Measurements from ENCODE around the gene NPHS1. TPM values are rescaled to one million over a fixed set of nuclear protein-coding genes. Genes with fewer than 3 reads are reported as not detected.

Gene NPHS1
- total RNA-seq, 1 experiment from 2014 or later, result not detected

DNA sequence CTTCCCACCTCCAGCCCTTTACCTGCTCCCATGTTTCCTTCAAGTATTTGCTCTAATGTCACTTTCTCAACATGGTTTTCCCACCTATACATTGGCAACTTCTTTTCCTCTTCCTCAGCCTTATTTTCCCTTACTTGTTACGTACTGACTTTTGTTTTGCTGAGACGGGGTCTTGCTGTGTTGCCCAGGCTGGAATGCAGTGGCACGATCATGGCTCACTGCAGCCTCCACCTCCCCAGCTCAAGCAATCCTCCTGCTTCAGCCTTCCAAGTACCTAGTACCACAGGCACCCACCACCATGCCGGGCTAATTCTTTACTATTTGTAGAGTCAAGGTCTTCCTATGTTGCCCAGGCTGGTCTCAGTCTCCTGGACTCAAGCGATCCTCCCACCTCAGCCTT lies 44.7 kb downstream of the NPHS1 start:
- ATAC-seq, result no peak
- no peaks in the 10 kb centered on the region for H3K9me3 ChIP-seq (ENCODE audit: low read length)

DNA sequence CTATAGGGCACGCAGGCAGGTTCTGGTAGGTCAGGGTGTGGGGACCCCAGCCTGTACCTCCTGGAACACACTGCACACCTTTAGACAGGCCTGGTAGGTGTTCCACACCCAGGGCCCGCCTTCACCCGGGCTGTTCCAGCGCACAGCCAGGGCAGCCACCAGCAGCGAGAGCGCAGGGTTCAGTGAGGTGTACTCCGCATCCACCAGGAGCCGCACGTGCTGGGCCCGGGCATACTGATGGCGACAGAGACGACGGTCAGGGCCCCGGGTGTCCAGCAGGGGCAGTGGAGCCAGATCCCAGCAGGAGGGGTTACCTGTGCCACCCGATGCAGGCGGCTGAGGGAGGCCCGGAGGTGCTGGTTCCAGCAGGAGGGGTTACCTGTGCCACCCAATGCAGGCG lies 45.7 kb downstream of the NPHS1 start:
- Histone ChIP-seq H3K9me2 (replicated peaks; ENCODE audit: low read length) (no peaks in the 10 kb centered on the region), H3K27ac (ENCODE audit: low read length) (no peak overlapping the region), H2AFZ (ENCODE audit: low read length) (no peak overlapping the region), H3K4me2 (ENCODE audit: low read length) (no peak overlapping the region), H4K20me1 (ENCODE audit: low read length) (no peaks in the 10 kb centered on the region), H3F3A (ENCODE audit: low read length, unreplicated experiment) (no peaks in the 10 kb centered on the region), H3K4me3 (ENCODE audit: low read length) (no peak overlapping the region), H3K36me3 (ENCODE audit: low read depth, low read length) (no peaks in the 10 kb centered on the region), H3K9me3 (ENCODE audit: low read length) (no peaks in the 10 kb centered on the region), H3K4me1 (ENCODE audit: insufficient read depth, low read length) (no peaks in the 10 kb centered on the region), H3K27me3 (ENCODE audit: low read length) (no peaks in the 10 kb centered on the region), H3K9ac (ENCODE audit: low read length) (no peak overlapping the region), H3K79me2 (ENCODE audit: low read length) (no peaks in the 10 kb centered on the region)
- no TSS peak for BruUV-seq (replicated peaks)
- no peak for DNase-seq
- intact Hi-C loops (cut with micrococcal nuclease), result no loop called here
- no peak for ATAC-seq
- POLR2A ChIA-PET (ENCODE audit: unreplicated experiment), result no interaction called here
- TF ChIP-seq EZH2 (IDR thresholded peaks at IDR 0.05; ENCODE audit: low read length, unreplicated experiment), result no peak
- no peak for TF ChIP-seq CTCF (conservative IDR thresholded peaks at IDR 0.05; ENCODE audit: low read depth, low read length)
- TF ChIP-seq EZH2phosphoT487 (IDR thresholded peaks at IDR 0.05; ENCODE audit: borderline replicate concordance, low read length), result no peak
- CTCF ChIA-PET, result no interaction called here

More for the DNA sequence above, 44.7 kb downstream of the NPHS1 start:
- no peaks in the 10 kb centered on the region for H3K9me2 ChIP-seq (replicated peaks; ENCODE audit: low read length)
- POLR2A ChIA-PET (ENCODE audit: unreplicated experiment), result no interaction called here
- no peaks in the 10 kb centered on the region for H3K36me3 ChIP-seq (ENCODE audit: low read depth, low read length)
- DNase-seq, result no peak
- no peak overlapping the region for H3K4me3 ChIP-seq (ENCODE audit: low read length)
- no peaks in the 10 kb centered on the region for H4K20me1 ChIP-seq (ENCODE audit: low read length)
- intact Hi-C loops (cut with micrococcal nuclease), result no loop called here
- H3K4me1 ChIP-seq (ENCODE audit: insufficient read depth, low read length), result no peaks in the 10 kb centered on the region
- no peak overlapping the region for H3K4me2 ChIP-seq (ENCODE audit: low read length)
- no peaks in the 10 kb centered on the region for H3F3A ChIP-seq (ENCODE audit: low read length, unreplicated experiment)
- no peak overlapping the region for H2AFZ ChIP-seq (ENCODE audit: low read length)
- no peaks in the 10 kb centered on the region for H3K79me2 ChIP-seq (ENCODE audit: low read length)
- CTCF ChIA-PET, result no interaction called here
- no peak overlapping the region for H3K27ac ChIP-seq (ENCODE audit: low read length)
- no peak for TF ChIP-seq CTCF (conservative IDR thresholded peaks at IDR 0.05; ENCODE audit: low read depth, low read length)
- TF ChIP-seq EZH2 (IDR thresholded peaks at IDR 0.05; ENCODE audit: low read length, unreplicated experiment), result no peak
- no peak for TF ChIP-seq EZH2phosphoT487 (IDR thresholded peaks at IDR 0.05; ENCODE audit: borderline replicate concordance, low read length)
- no peaks in the 10 kb centered on the region for H3K27me3 ChIP-seq (ENCODE audit: low read length)
- no peak overlapping the region for H3K9ac ChIP-seq (ENCODE audit: low read length)
- BruUV-seq (replicated peaks), result no TSS peak

DNA sequence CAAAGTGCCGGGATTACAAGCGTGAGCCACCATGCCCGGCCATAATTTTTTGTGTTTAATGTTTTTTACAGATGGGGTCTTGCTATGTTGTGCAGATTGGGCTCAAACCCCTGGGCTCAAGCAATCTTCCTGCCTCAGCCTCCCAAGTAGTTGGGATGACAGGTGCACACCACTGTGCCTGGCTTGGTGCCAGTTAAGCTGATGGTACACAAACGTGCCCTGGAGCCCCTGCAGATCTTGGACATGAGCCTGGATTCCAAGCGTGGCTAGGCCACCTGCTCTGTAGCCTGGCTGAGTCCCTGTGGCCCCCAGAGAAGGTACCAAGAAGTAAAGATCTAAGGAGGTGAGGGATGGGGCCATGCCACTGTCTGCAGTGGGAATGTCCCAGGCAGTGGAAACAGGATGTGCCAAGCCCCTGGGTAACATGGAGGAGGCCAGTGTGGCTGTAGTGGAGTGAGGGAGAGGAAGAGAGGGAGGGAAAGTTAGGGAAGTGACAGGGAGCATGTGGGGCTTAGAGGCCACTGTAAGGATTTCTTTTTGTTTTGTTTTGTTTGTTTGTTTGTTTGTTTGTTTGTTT lies 46.7 kb downstream of the NPHS1 start:
- Histone ChIP-seq H3K36me3 (ENCODE audit: low read depth, low read length) (no peaks in the 10 kb centered on the region), H3K4me2 (ENCODE audit: low read length) (no peak overlapping the region), H3F3A (ENCODE audit: low read length, unreplicated experiment) (no peaks in the 10 kb centered on the region), H3K27ac (ENCODE audit: low read length) (no peak overlapping the region), H4K20me1 (ENCODE audit: low read length) (no peaks in the 10 kb centered on the region), H3K9me2 (replicated peaks; ENCODE audit: low read length) (no peaks in the 10 kb centered on the region), H3K4me3 (ENCODE audit: low read length) (no peak overlapping the region), H3K9me3 (ENCODE audit: low read length) (no peaks in the 10 kb centered on the region), H3K4me1 (ENCODE audit: insufficient read depth, low read length) (no peaks in the 10 kb centered on the region), H3K27me3 (ENCODE audit: low read length) (no peaks in the 10 kb centered on the region), H2AFZ (ENCODE audit: low read length) (no peak overlapping the region), H3K79me2 (ENCODE audit: low read length) (no peaks in the 10 kb centered on the region), H3K9ac (ENCODE audit: low read length) (no peak overlapping the region)
- ATAC-seq (no peak), DNase-seq (no peak)
- POLR2A ChIA-PET (ENCODE audit: unreplicated experiment), result no interaction called here
- TF ChIP-seq EZH2 (IDR thresholded peaks at IDR 0.05; ENCODE audit: low read length, unreplicated experiment), result no peak
- TF ChIP-seq EZH2phosphoT487 (IDR thresholded peaks at IDR 0.05; ENCODE audit: borderline replicate concordance, low read length), result no peak
- TF ChIP-seq CTCF (conservative IDR thresholded peaks at IDR 0.05; ENCODE audit: low read depth, low read length), result no peak
- CTCF ChIA-PET, result no interaction called here
- BruUV-seq (replicated peaks), result no TSS peak
- intact Hi-C loops (cut with micrococcal nuclease), result no loop called here

Measured in PC-3 (cell line).